Choroid plexus epithelial cell (primary cell): ENCODE measurements around the gene ASB3.

ENCODE experiments used
- DNase-seq: peaks from one replicate; pipeline ENCODE4 v3.0.0-alpha.2; 2010; ENCODE audit warnings: low read depth
- H3K4me3 ChIP-seq: 2 replicates; pipeline ENCODE4 v1.5.1; 2011; ENCODE audit warnings: low read depth, mild to moderate bottlenecking, control low read depth, low read length, moderate library complexity
- CTCF ChIP-seq: conservative IDR thresholded peaks from 2 replicates; pipeline ENCODE4 v1.5.1; 2011; ENCODE audit warnings: low read depth, mild to moderate bottlenecking, control low read depth, inconsistent platforms, low read length, moderate library complexity

Gene ASB3

GRCh38 chr2:53786352-53786704 lies 425 bp downstream of the ASB3 start:
- peak; percentile 55 for DNase-seq
- H3K4me3 ChIP-seq: peak overlapping the region; percentile 89
- no peak for TF ChIP-seq CTCF

DNA sequence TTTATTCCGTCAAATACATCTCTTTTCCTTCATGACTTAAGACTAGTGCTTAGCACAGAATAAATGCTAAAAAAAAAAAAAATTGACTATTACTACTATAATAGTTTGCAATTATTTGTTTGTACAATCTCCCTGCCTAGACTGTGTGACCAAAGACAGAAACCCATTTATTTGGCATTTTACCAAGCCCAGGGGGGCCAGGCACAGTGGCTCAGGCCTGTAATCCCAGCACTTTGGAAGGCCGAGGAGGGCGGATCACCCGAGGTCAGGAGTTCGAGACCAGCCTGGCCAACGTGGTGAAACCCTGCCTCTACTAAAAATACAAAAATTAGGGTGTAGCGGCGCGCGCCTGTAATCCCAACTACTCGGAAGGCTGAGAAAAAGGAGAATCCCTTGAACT lies 1.4 kb downstream of the ASB3 start:
- H3K4me3 ChIP-seq: peak overlapping the region; percentile 89
- no peak for DNase-seq
- TF ChIP-seq CTCF: no peak

- TF ChIP-seq CTCF: no peak
- DNase-seq: no peak
- no peak overlapping the region for H3K4me3 ChIP-seq
These were observed 2.3 kb downstream of the ASB3 start for GRCh38 chr2:53784436-53784835.

- H3K4me3 ChIP-seq: no peak overlapping the region
- TF ChIP-seq CTCF: no peak
- no peak for DNase-seq
These were observed 4.1 kb downstream of the ASB3 start for GRCh38 chr2:53782676-53783075.

- no peak for TF ChIP-seq CTCF
- no peak for DNase-seq
- no peak overlapping the region for H3K4me3 ChIP-seq
These were observed 6.7 kb downstream of the ASB3 start for GRCh38 chr2:53780056-53780455.

- no peak for DNase-seq
- no peak overlapping the region for H3K4me3 ChIP-seq
- no peak for TF ChIP-seq CTCF
These were observed 8.1 kb downstream of the ASB3 start for GRCh38 chr2:53778536-53779162.

DNA sequence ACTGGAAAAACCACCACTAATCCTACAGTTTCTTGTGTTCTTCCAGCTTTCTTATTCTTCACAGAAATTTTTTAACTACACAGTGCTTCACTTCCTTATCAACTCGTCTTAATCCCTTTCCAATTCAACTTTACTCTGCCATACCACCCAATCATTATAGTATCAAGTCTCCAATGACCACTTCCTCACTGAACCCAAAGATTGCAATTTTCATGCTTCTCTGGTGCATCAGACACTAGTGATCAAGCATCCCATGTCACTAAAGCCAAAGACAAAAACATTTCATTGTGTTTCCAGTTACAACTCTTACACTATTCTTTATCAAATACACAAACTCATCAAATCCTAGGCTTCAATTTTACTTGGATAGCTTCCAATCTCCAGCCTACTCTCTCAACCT lies 9.6 kb downstream of the ASB3 start:
- no peak for TF ChIP-seq CTCF
- H3K4me3 ChIP-seq: no peak overlapping the region
- no peak for DNase-seq
